OCI-LY1 (cell line): ENCODE data around the gene OR6J1.

Experiments
- H2AFZ ChIP-seq: fragments of 200-600 bp; sonication (generic), shearing (Covaris generic); 2 replicates; pipeline ENCODE4 v1.6.0; 2014; ENCODE audit warnings: antibody characterized with exemption, mild to moderate bottlenecking, low read length
- H3F3A ChIP-seq: fragments of 200-600 bp; sonication (generic), shearing (Covaris generic); 2 replicates; pipeline ENCODE4 v1.6.0; 2014; ENCODE audit warnings: mild to moderate bottlenecking, antibody characterized with exemption, low read length, moderate library complexity; ENCODE audit not compliant: insufficient read depth
- H3K27ac ChIP-seq: fragments of 200-600 bp; sonication (generic); 2 replicates; pipeline ENCODE4 v1.5.1; 2014; ENCODE audit warnings: low read length, mixed run types, mild to moderate bottlenecking, low read depth; ENCODE audit not compliant: poor library complexity, severe bottlenecking
- H3K27me3 ChIP-seq: fragments of 200-600 bp; sonication (generic); 2 replicates; pipeline ENCODE4 v1.6.0; 2014; ENCODE audit warnings: antibody characterized with exemption, mild to moderate bottlenecking, low read length, moderate library complexity; ENCODE audit not compliant: insufficient read depth
- H3K36me3 ChIP-seq: fragments of 200-600 bp; sonication (generic); 2 replicates; pipeline ENCODE4 v1.6.1; 2014; ENCODE audit warnings: mild to moderate bottlenecking, antibody characterized with exemption, low read length, moderate library complexity, mixed read lengths; ENCODE audit not compliant: insufficient read depth
- H3K4me1 ChIP-seq: fragments of 200-600 bp; sonication (generic); 2 replicates; pipeline ENCODE4 v1.5.1; 2014; ENCODE audit warnings: mild to moderate bottlenecking, low read length, moderate library complexity; ENCODE audit not compliant: insufficient read depth, severe bottlenecking
- H3K4me2 ChIP-seq: fragments of 200-600 bp; sonication (generic), shearing (Covaris generic); 2 replicates; pipeline ENCODE4 v1.6.1; 2014; ENCODE audit warnings: low read length
- H3K4me3 ChIP-seq: fragments of 200-600 bp; sonication (generic); 2 replicates; pipeline ENCODE4 v1.5.1; 2014; ENCODE audit warnings: low read length, low read depth, mild to moderate bottlenecking, mixed read lengths; ENCODE audit not compliant: poor library complexity, severe bottlenecking
- H3K79me2 ChIP-seq: fragments of 200-600 bp; shearing (Covaris generic); 2 replicates; pipeline ENCODE4 v1.6.1; 2016; ENCODE audit warnings: mixed run types, low read length, mixed read lengths; ENCODE audit not compliant: insufficient read depth
- H3K9ac ChIP-seq: fragments of 200-600 bp; sonication (generic), shearing (Covaris generic); 2 replicates; pipeline ENCODE4 v1.6.1; 2014; ENCODE audit warnings: mild to moderate bottlenecking, low read length, mixed read lengths
- H3K9me2 ChIP-seq: fragments of 200-600 bp; sonication (generic), shearing (Covaris generic); 2 replicates; pipeline ENCODE4 v1.6.1; 2014; ENCODE audit warnings: low read depth, mild to moderate bottlenecking, low read length, mixed read lengths
- H3K9me3 ChIP-seq: fragments of 200-600 bp; shearing (Covaris generic); 2 replicates; pipeline ENCODE4 v1.6.1; 2014; ENCODE audit warnings: low read length, mixed read lengths
- H4K20me1 ChIP-seq: fragments of 200-600 bp; sonication (generic), shearing (Covaris generic); 2 replicates; pipeline ENCODE4 v1.6.0; 2016; ENCODE audit warnings: mild to moderate bottlenecking, low read length; ENCODE audit not compliant: insufficient read depth
- EZH2 ChIP-seq: fragments of 200-600 bp; sonication (generic), shearing (Covaris generic); IDR thresholded peaks from 2 replicates; pipeline ENCODE4 v1.8.0; 2017; ENCODE audit warnings: borderline replicate concordance, mixed run types, mild to moderate bottlenecking, antibody characterized with exemption, low read length, moderate library complexity, mixed read lengths
- TF ChIP-seq, protein P1 (sequence below): fragments of 200-600 bp; sonication (generic), shearing (Covaris generic); IDR thresholded peaks from 2 replicates; pipeline ENCODE4 v1.5.1; 2017; ENCODE audit warnings: mild to moderate bottlenecking, antibody characterized with exemption, low read length, moderate library complexity, mixed read lengths

The OR6J1 gene

DNA sequence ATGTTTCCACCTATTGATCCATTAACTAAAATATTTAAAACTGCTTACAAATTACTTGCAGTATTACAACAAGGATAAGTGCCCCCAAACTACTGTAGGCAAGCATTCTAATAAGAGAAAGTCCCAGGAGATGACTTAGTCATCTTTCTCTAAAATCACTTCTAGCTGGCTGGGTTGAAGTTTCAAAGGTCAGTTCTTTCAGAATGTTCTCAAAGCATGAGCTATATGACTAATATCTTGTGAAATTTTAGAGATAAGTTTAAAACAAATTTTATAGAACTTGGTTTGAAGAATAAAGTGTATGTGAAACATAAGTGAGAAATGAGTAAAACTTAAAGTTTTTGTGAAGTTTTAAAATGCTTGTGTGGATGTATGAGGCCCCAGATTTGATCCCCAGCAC is 24.3 kb upstream of the OR6J1 start:
- no peaks in the 10 kb centered on the region for H3F3A ChIP-seq
- no peak overlapping the region for H3K4me3 ChIP-seq
- H3K4me1 ChIP-seq: no peaks in the 10 kb centered on the region
- H3K27ac ChIP-seq: no peak overlapping the region
- H3K36me3 ChIP-seq: no peaks in the 10 kb centered on the region
- no peaks in the 10 kb centered on the region; the same call in 1 of the 2 replicates for H3K27me3 ChIP-seq
- no peaks in the 10 kb centered on the region for H3K9me2 ChIP-seq
- TF ChIP-seq, protein P1, sequence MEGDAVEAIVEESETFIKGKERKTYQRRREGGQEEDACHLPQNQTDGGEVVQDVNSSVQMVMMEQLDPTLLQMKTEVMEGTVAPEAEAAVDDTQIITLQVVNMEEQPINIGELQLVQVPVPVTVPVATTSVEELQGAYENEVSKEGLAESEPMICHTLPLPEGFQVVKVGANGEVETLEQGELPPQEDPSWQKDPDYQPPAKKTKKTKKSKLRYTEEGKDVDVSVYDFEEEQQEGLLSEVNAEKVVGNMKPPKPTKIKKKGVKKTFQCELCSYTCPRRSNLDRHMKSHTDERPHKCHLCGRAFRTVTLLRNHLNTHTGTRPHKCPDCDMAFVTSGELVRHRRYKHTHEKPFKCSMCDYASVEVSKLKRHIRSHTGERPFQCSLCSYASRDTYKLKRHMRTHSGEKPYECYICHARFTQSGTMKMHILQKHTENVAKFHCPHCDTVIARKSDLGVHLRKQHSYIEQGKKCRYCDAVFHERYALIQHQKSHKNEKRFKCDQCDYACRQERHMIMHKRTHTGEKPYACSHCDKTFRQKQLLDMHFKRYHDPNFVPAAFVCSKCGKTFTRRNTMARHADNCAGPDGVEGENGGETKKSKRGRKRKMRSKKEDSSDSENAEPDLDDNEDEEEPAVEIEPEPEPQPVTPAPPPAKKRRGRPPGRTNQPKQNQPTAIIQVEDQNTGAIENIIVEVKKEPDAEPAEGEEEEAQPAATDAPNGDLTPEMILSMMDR: no peak
- TF ChIP-seq EZH2: no peak
- no peaks in the 10 kb centered on the region for H3K79me2 ChIP-seq
- no peak overlapping the region for H3K9ac ChIP-seq
- no peak overlapping the region for H2AFZ ChIP-seq
- H4K20me1 ChIP-seq: no peaks in the 10 kb centered on the region
- H3K9me3 ChIP-seq: no peaks in the 10 kb centered on the region
- H3K4me2 ChIP-seq: no peak overlapping the region

GRCh38 chr14:22667881-22668280 is 23.7 kb upstream of the OR6J1 start:
- no peaks in the 10 kb centered on the region for H3K79me2 ChIP-seq
- no peak overlapping the region for H3K4me3 ChIP-seq
- H3K9me2 ChIP-seq: no peaks in the 10 kb centered on the region
- no peaks in the 10 kb centered on the region; the same call in 1 of the 2 replicates for H3K27me3 ChIP-seq
- no peak overlapping the region for H2AFZ ChIP-seq
- H3K9me3 ChIP-seq: no peaks in the 10 kb centered on the region
- no peaks in the 10 kb centered on the region for H4K20me1 ChIP-seq
- H3F3A ChIP-seq: no peaks in the 10 kb centered on the region
- no peak overlapping the region for H3K9ac ChIP-seq
- no peaks in the 10 kb centered on the region for H3K36me3 ChIP-seq
- no peak overlapping the region for H3K27ac ChIP-seq
- no peak overlapping the region for H3K4me2 ChIP-seq
- TF ChIP-seq EZH2: no peak
- TF ChIP-seq, protein P1: no peak
- H3K4me1 ChIP-seq: no peaks in the 10 kb centered on the region

GRCh38 chr14:22666203-22666893 is 22.2 kb upstream of the OR6J1 start:
- Histone ChIP-seq H3K27ac (no peak overlapping the region), H2AFZ (no peak overlapping the region), H3K9me2 (no peaks in the 10 kb centered on the region), H3K9me3 (no peaks in the 10 kb centered on the region), H3K79me2 (no peaks in the 10 kb centered on the region), H3K4me1 (no peaks in the 10 kb centered on the region), H3K27me3 (no peaks in the 10 kb centered on the region; the same call in 1 of the 2 replicates), H3K9ac (no peak overlapping the region), H4K20me1 (no peaks in the 10 kb centered on the region), H3K4me2 (no peak overlapping the region), H3K36me3 (no peaks in the 10 kb centered on the region), H3K4me3 (no peak overlapping the region), H3F3A (no peaks in the 10 kb centered on the region)
- no peak for TF ChIP-seq EZH2
- TF ChIP-seq, protein P1: no peak
